GM21447 (cell line): Measurements from ENCODE around the gene HACD2.
"Not testable (repeated sequence)": the region's sequence is repeated elsewhere in the genome, so short reads cannot be mapped to it uniquely, and the experiment has no call there.

Source experiments
- ATAC-seq: cut with Tn5 transposase; IDR thresholded peaks from one replicate; pipeline ENCODE4 v1.9.1; 2021; ENCODE audit not compliant: unreplicated experiment

The HACD2 gene

DNA sequence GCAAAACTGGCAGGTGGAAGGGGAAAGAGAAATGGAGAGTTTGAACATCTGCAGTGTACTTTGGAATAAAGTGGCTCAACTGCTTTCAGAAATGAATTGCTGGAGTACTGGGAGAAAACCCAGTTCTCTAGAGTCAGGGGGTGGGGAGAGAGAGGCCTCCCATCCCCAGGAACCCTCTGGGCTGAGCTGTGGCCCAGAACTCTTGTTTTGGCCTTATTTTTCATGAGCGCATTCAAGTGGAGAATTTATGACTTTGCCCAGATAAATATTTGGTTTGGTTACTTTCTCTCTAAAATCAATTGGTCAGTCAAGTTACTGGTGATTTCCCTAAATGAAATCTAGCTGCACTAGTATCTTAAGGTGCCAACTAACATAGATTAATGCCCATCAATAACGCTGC is 28.7 kb upstream of the HACD2 start:
- no peak for ATAC-seq

GRCh38 chr3:123611674-123612073 is 26.8 kb upstream of the HACD2 start:
- ATAC-seq = not testable (repeated sequence)

DNA sequence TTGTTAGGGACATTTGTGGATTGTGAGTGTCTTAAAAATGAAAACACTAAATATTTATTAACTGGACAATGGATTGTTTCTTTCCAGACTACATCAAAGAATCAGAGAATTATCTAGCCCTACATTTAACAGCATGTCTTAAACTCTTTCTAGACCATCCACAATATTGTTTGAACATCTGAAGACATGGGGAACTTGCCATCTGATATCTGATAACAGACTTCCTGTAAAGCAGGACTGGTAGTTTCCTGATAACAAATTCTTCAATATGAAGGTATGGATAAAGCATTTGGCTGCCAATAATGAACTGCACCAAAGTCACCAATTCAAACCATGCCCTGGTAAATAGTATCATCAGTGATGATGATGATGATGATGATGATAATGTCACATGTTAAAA is 26.2 kb upstream of the HACD2 start:
- ATAC-seq = no peak

GRCh38 chr3:123610331-123610730 is 25.5 kb upstream of the HACD2 start:
- ATAC-seq = peak; percentile 74

GRCh38 chr3:123609063-123609462 is 24.2 kb upstream of the HACD2 start:
- ATAC-seq = no peak

DNA sequence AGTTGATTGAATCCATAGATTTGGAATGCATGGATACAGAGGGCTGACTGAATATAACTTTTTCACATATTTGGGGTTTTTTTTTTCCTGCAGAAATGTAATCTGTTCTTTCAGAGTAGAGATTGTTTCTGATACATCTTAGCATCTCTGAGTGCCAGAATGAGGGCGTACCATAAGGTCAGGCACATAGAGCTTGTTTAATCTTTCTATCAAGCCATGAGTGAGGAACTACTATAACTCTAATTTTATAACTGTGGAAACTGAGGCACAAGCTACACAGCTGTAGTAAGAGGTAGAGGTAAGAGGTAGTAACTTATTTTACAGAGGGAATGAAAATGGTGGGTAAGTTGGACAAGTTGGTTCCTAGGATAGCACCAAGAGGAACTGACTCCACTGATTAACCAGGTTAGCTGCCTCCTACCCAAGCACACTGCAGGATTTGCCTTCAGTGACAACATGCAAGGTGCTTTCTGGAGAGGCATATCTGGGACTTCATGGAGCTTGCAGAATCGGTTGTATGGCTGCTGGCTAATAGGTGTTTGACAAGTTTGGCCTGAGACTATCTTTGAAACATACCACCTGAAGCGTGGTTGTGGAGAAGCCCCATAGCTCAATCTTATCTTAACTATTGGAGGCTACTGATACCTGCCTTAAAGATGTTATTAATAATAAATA is 23.5 kb upstream of the HACD2 start:
- ATAC-seq = no peak

DNA sequence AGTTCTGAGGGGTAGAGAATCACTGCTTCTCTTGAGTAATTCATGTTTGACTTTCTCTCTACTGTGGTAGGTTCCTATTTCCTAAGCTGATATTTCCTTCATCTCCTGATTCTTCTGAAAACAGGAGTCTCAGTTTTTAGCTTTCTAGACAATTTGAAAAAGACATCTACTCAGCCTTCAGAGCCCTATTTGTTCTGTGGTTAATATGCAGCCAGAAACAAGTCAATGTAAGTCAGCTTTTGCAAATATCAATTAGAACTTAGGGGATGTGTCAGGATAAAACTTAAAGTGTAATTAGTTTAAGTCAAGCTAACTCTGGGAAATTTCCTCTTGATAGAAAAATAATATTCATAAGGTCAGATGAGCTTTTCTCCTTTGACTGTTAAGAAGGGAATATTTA is 21.7 kb upstream of the HACD2 start:
- no peak for ATAC-seq

- ATAC-seq = peak; percentile 74
Observed at GRCh38 chr3:123605789-123606234, 21.0 kb upstream of the HACD2 start.

- ATAC-seq = not testable (repeated sequence)
Observed at GRCh38 chr3:123603153-123603552, 18.3 kb upstream of the HACD2 start.

DNA sequence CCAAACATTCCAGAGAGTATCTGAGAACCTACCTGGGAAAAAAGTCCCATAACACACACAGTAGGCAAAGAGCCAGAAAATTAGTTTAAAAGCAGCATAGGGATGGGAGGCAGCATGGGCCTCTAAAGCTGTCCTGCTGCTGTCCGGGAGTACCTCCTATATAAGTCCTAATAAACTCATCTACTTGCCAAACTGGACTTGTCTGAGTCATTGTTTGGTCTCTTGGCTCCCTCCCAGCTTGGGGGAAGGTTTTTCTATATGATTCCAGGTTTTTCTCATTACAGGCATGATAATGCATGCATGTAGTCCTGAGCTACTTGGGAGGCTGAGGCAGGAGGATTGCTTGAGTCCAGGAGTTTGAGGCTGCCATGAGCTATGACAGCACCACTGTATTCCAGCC is 17.5 kb upstream of the HACD2 start:
- no peak for ATAC-seq

GRCh38 chr3:123600863-123601262 is 16.0 kb upstream of the HACD2 start:
- ATAC-seq = not testable (repeated sequence)

GRCh38 chr3:123597561-123597960 is 12.7 kb upstream of the HACD2 start:
- ATAC-seq = no peak

DNA sequence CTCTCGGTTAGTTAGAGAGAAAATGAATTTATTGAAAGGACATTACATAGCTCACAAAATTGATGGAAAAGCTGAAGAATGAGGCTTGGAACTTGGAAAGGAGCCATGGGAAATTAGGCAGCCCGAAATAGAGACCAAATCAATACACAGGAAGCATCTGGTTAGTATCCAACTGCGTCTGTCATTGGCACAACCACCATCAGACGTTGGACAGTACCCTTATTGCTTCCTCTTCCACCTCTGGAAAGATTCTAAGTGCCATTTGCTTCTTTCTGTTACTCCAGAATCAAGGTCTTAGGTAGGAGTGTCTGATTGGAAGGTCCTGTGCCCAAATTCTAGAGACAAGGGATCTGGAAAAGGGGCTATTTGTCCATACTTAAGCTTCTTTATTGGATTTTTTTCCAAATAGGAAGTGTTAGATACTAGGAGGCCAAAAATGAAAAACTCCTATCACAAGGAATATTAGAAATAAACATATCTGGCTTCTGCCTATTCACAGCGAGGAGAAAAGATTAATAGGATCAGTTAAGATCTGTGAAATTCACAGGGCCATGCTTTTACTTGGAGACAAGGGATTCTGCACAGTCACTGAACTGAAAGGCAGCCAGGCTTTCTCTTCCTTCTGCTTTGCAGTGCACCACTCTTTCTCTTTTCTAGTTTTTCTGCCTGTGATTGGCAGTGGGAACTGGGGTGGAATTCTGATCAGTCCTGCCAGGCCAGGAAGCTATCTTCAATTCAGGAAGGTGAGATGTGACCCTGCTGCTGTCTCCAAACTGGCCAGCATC is 10.7 kb upstream of the HACD2 start:
- no peak for ATAC-seq

- no peak for ATAC-seq
Observed at GRCh38 chr3:123593381-123593780, 8.5 kb upstream of the HACD2 start.

DNA sequence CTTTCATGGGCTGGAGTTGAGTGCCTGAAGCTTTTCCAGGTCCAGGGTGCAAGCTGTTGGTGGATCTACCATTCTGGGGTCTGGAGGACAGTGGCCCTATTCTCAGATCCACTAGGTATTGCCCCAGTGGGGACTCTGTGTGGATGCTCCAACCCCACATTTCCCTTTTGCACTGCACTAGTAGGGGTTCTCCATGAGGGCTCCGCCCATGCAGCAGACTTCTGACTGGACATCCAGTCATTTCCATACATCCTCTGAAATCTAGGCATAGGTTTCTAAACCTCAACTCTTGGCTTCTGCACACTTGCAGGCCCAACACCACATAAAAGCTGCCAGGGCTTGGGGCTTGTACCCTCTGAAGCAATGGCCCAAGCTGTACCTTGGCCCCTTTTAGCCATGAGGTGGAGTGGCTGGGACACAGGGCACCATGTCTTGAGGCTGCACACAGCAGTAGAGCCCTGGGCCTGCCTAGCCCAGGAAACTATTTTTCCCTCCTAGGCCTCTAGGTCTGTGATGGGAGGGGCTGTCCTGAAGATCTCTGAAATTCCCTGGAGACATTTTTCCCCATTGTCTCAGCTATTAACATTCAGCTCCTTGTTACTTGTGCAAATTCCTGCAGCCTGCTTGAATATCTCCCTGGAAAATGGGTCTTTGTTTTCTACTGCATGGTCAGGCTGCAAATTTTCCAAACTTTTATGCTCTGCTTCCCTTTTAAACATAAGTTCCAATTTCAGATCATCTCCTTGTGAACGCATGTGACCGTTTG is 6.0 kb upstream of the HACD2 start:
- ATAC-seq = no peak

GRCh38 chr3:123587401-123587800 is 2.5 kb upstream of the HACD2 start:
- no peak for ATAC-seq

- ATAC-seq = no peak
Observed at GRCh38 chr3:123586968-123587367, 2.1 kb upstream of the HACD2 start.

DNA sequence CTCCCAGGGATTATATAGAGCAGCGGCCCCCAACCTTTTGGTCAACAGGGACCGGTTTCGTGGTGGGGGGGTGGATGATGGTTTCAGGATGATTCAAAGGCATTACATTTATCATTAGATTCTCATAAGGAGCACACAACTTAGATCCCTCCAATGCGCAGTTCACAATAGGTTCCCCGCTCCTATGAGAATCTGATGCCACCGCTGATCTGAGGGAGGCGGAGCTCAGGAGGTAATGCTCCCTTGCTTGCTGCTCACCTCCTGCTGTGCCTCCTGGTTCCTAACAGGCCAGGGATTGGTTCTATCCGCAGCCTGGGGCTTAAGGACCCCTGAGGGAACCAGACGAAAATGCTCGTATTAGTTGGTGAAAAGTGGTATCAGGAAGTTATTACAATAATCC is 1.3 kb upstream of the HACD2 start:
- no peak for ATAC-seq

GRCh38 chr3:123584284-123584987 is 417 bp downstream of the HACD2 start:
- ATAC-seq = peak; percentile 28

GRCh38 chr3:123583561-123583960 is 1.3 kb downstream of the HACD2 start:
- no peak for ATAC-seq

DNA sequence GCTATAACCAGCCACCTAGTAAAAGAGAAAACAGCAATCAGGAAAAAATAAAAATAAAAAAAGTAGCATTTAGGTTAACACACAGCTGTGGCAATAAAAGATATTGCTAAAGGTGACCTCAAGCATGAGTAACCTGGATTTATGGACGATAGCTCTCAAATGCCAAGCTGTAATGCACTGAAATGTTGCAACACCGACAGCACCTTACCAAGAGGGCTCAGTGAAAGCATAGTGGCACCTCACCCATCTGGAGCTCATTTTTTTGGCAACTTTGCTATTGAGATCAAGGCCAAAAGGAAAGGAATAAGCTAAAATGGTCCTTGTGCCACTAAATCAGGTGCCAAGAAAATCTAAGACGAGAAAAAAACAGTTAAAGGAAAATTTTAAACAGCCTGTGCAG is 2.5 kb downstream of the HACD2 start:
- ATAC-seq = no peak
